Fibroblast of upper back skin (primary cell): Measurements from ENCODE around the gene HOTAIR.

Source experiments
- DNase-seq: peaks from one replicate; pipeline ENCODE4 v3.0.0-alpha.2; 2013

Gene HOTAIR

GRCh38 chr12:53985692-53985993 lies 10.9 kb upstream of the HOTAIR start:
- no peak for DNase-seq

DNA sequence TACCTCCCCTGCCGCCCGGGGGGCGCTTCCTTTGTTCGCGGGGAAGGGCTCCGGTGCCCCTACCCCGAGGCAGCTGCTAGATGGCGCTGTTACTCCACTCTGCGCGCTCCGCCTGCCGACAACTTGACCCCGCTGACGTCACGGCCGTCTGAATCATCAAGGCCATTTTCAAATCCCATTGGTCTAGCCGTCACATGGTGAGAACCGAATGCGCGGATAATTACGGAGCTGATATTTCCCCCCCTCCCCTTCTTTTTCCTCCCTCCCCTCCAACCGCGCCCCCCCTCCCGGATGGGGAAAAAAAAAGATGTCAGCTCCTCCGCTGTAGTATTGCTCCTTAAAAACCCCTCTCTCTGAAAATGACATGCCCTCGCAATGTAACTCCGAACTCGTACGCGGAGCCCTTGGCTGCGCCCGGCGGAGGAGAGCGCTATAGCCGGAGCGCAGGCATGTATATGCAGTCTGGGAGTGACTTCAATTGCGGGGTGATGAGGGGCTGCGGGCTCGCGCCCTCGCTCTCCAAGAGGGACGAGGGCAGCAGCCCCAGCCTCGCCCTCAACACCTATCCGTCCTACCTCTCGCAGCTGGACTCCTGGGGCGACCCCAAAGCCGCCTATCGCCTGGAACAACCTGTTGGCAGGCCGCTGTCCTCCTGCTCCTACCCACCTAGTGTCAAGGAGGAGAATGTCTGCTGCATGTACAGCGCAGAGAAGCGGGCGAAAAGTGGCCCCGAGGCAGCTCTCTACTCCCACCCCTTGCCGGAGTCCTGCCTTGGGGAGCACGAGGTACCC lies 10.3 kb upstream of the HOTAIR start, which contains the start of gene HOXC10:
HOXC10 (plus strand) TSS at position 246 of the 791 bp plus-strand sequence; CDS start at position 360, 114 bp downstream.
- DNase-seq: peak; percentile 93

DNA sequence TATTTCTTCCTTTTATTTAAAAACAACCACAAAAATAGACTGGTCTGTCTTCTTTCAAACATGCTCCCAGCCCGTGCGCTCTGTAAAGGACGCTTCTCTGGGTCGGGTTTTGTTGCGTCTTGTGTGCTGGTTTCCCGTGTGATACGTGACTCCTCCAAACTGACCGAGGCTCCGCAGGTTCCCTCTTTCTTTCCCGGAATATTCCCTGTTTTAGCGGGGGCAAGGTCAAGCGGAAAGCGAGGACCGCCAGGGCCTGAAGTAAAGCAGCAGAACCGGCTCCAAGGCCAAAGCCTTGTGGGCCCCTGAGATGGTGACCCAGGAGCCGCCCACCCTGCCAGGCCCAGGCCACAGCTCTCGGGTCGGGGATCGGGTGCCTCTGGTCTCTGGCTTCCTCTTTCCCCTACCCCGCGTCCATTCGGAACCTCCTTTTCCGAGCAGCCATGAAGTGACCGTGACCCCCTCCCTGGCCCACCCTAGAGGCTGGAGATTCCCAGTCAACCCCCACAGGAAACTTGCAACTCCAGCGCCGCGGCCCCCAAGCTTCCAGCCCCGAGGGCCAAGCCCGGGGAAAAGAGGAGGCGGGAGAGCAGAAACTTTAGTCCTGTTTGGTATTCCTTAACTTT lies 9.3 kb upstream of the HOTAIR start:
- no peak for DNase-seq

GRCh38 chr12:53983568-53983949 lies 8.8 kb upstream of the HOTAIR start:
- DNase-seq: no peak

GRCh38 chr12:53982648-53983567 lies 8.2 kb upstream of the HOTAIR start:
- no peak for DNase-seq

DNA sequence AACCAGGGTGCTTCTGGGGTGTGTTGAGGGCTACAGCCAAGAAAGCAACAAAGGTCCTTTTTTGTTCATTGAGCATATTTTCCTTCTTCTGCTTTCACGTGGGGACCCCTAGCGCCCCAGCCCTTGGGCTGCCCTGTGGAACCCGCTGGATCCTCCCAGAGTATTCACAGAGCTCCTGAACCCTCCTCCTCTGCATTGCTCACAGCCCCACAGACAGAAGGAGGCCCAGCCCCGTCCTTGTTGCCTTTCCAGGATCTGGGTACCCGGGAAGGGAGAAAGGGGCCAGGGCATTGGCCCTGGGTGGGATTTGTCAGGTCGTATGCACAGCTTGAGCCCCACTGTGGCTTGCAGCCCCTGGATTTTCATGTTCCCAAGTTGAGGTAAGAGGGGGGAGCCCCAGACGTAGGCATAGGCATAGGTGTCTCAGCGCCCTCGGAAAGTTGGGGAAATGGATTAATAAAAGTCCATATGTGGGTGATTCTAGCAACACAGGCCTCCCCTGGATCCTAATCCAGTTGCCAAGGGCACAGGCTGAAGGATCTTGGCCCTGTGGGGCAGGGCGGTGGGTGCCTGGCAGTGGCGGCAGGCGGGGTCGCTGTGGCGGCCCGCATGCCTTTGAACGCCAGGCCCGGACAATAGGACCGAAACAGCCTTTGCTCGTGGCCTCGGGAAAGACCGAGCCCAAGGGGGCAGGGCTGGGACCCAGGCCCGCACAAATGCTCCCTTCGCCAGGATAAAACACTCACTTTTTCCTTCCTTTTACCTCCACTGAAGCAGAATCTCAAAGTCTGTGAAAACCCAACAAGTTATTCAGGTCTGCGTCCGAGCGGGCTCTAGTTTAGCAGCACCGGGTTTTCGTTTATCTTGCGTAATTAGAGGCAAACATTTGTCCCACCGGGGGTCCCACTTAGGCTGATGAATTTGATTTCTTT lies 7.1 kb upstream of the HOTAIR start:
- no peak for DNase-seq

DNA sequence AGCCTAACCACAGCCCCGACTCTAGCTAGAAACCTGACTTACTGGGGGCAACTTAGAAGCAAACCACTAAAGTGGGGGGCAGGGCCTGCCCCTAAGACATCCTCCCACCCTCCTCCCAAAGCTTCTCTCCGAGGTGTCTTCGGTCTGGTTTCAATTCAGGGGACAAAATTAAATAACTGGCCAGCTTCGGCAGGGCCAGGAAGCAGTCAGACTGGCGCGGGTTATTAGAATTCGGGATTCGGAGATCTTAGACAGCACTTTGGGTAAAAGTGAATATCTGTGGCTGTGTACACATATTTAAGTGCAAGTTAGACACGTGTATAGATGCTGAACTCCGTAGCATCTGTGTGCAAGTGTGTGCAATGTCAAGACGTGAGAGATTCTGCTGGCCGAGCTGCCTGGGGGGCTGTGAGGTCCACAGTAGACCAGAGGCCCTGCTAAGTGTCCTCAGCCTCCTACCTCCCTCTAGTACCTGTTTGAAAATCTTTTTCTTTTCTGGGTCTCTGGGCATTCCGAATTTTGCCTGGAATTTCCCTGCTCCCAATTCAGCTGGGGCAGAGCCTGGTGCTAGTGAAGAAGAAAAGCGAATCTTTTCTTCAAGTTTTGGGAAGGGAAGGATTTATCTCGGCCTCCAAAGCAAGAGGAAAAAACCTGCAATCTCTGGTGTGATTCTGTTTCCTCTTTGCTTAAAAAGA lies 6.2 kb upstream of the HOTAIR start:
- DNase-seq: no peak

- DNase-seq: no peak
Observed at GRCh38 chr12:53980104-53980801, 5.5 kb upstream of the HOTAIR start.

DNA sequence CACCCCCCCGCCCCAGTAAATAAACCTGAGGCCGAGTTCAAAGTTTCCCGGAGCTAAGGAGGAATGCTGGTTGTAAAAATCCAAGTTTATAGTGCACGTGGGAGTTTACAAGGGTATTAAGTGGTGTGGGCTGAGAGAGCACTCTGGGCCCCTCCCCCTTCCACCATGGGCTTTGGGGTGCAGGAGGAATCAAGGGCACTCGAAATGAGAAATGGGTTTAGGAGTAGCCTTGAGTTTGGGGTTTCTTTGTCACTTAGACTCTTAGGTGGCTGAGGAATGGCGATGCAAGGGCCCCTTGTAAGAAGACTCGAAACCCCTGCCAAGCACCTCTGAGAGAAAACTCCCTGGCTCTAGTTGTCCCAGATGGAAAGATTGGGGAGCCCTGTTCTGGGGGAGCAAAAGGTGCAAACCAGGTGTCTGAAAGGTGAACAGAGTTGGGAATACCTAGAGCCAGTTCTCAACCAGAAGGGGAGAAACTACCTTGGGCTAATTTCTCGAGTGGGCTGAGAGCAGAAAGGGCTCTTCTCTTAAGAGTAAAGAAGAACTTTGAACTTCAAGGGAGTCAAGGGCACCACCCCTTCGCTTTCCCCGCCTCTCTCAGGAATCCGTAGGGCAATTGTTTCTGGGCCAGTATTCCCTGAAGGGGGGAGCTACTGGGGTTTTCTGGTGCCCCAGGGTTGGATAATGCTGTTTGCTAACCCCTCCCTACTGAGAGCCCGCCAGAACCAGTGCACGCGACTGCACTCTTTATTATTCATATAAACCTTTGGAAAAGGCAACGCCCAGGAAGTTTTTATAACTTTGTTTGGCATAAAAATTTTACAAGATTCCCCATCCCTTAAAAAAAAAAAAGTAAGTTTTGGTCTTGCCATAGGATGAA lies 4.0 kb upstream of the HOTAIR start:
- no peak for DNase-seq

DNA sequence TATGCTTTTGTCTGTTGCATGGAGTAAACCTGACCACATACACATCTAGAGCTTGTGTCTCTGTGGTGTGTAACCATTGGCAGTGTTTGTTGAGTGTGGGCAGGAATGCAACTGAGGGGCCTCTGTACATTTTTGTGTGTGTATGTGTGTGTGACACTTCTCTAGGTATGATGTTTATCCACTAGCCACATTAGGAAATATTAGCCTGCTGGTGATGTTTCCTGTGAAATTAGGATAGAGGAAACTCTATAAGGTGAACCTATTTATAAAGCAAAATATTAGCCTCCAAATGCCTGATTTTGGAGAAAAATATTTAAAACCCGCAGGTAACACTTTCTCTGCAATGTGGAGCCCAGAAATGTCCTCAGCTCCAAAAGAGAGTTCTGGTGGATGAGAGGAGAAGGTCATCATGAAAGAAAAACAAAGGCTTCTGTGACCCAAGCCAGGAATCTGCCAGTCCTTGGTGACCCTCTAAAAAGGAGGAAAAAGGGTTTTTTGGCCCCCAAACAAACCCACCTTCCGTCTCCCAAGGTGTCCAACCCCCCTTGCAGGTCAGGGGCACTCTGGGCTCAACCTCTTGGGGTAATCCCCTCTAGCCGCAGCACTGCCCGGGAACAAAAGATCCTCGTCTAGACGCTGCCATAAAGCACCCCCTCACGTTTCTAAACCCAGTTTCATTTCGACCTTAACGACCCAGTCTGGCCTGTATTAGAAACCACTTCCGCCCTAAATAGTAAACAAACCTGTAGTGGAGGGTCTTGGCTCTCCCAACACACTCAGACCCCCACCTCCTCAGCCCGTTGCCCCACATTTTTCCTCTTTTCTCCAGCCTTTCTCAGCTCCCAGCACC lies 3.1 kb upstream of the HOTAIR start:
- DNase-seq: no peak

- no peak for DNase-seq
Observed at GRCh38 chr12:53976823-53977595, 2.3 kb upstream of the HOTAIR start.

- no peak for DNase-seq
Observed at GRCh38 chr12:53976172-53976822, 1.5 kb upstream of the HOTAIR start.

- no peak for DNase-seq
Observed at GRCh38 chr12:53975479-53976152, 862 bp upstream of the HOTAIR start.

DNA sequence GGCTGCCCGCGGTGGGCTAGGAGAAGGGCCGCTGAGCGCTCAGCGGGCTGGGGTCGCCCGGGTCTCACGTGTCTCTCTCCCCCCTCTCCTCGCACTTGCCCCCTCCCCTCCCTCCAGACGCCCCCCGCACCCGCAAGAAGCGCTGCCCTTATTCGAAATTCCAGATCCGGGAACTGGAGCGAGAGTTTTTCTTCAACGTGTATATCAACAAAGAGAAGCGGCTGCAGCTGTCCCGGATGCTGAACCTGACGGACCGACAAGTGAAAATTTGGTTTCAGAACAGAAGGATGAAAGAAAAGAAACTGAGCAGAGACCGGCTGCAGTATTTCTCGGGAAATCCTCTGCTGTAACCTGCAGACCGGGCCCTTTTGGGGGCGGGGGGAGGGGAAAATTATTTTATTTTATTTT lies 314 bp upstream of the HOTAIR start:
- no peak for DNase-seq

DNA sequence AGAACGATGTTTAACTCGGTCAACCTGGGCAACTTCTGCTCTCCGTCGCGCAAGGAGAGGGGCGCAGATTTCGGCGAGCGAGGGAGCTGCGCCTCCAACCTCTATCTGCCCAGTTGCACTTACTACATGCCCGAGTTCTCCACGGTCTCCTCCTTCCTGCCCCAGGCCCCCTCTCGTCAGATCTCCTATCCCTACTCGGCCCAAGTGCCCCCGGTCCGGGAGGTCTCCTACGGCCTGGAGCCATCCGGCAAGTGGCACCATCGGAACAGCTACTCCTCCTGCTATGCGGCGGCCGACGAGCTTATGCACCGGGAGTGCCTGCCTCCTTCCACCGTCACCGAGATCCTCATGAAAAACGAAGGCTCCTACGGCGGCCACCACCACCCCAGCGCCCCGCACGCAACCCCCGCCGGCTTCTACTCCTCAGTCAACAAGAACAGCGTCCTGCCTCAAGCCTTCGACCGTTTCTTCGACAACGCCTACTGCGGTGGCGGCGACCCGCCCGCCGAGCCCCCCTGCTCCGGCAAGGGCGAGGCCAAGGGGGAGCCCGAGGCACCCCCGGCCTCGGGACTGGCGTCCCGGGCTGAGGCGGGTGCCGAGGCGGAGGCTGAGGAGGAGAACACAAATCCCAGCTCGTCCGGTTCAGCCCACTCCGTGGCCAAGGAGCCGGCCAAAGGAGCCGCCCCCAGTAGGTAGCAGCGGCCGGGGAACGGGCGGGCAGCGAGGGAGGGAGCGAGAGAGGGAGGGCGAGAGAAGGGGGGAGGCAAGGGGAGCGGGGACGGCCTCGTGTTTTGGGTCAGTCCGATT lies 1.3 kb downstream of the HOTAIR start:
- DNase-seq: no peak

DNA sequence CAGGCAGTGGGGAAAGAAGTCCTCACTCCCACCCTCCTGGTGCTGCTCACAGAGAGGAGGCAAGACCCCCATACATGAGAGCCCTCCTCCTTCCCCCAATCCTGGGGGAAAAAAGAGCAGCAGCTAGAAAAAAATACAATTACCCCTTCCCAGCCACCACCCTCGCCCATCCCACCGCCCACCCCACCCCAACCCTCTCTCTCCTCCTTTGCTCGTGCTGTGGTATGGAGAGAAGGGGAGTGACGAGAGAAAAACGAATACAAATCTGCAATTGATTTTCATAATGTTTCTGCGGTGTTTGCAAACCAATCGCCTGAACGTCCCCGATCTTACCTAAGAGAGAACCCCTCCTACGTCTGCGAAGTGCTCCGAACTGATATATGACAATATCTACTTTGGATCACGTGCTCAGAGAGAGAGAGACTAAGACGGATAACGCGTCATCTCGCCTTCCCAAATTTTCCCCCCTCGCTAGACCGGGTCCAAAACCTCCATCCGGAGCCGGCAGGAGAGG lies 2.0 kb downstream of the HOTAIR start, which contains the start of gene HOXC11:
HOXC11 (plus strand) TSS at position 405 of the 514 bp plus-strand sequence. CDS start 116 bp downstream, outside the sequence.
- DNase-seq: no peak
